LNCaP clone FGC (cell line): Measurements from ENCODE around the gene CLEC4M.

Experiments used
- DNase-seq: peaks from one replicate; pipeline ENCODE4 v3.0.0-alpha.2; 2011; ENCODE audit warnings: low read depth
- H3K4me3 ChIP-seq: 2 replicates; pipeline ENCODE4 v1.5.1; 2011; ENCODE audit warnings: mild to moderate bottlenecking, low read depth, low read length, control low read depth
- CTCF ChIP-seq: IDR thresholded peaks from 2 replicates; pipeline ENCODE4 v1.5.1; 2012; ENCODE audit warnings: mild to moderate bottlenecking; ENCODE audit not compliant: control insufficient read depth, insufficient read depth; ENCODE audit errors: extremely low read depth

Gene CLEC4M

DNA sequence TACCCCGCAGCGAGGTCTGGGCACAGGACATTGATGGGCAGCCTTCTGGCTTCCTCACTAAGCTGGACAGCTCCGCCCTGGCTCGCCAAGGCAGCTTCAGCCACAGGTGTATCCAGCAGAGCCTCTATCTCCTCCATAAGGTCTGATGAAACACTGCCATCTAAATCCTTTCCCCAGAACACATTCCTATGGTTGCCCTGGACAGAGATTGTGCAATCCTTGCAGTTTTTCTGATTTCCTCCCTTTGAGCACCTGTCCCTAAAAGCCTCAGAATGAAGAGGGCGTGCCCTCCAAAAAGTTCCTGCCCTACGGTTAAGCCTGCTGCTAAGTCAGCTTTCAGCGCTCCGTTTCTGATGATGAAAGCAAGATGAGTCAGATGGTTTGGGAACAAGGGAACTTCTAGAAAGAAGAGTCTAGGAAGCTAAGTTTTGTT lies 21.0 kb downstream of the CLEC4M start:
- no peak overlapping the region for H3K4me3 ChIP-seq
- TF ChIP-seq CTCF: no peak
- DNase-seq: no peak

GRCh38 chr19:7784856-7785255 lies 21.8 kb downstream of the CLEC4M start:
- no peak overlapping the region for H3K4me3 ChIP-seq
- DNase-seq: no peak
- no peak for TF ChIP-seq CTCF

GRCh38 chr19:7787141-7787540 lies 24.1 kb downstream of the CLEC4M start:
- H3K4me3 ChIP-seq: no peak overlapping the region
- no peak for TF ChIP-seq CTCF
- DNase-seq: no peak

DNA sequence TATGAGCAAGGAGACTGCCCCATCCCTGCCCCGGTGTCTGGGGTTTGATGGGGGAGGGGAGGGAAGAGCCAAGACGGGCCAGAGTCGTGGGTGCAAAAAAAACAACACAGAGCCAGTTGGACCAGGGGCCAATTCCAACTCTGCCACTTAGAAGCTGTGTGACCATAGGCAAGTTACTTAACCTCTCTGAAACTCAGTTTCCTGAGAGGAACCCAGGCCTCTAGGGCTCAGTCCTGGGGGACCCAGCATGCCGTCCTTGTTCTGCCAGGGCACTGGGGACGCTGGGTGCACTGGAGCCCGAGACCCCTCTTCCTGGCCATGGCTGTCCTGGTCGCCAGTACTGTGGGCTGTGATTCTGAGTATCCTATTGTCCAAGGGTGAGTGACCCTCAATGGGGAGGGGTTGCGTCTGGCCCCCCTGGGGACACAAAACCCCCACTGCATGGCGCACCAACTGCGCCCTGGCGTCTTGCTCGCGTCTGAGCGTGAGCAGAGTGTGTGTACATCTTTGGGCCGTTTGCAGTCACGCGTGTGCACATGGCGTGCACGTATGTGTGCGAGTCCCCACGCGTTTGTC lies 24.6 kb downstream of the CLEC4M start:
- TF ChIP-seq CTCF: no peak
- no peak overlapping the region for H3K4me3 ChIP-seq
- DNase-seq: no peak

GRCh38 chr19:7788178-7788932 lies 25.3 kb downstream of the CLEC4M start:
- H3K4me3 ChIP-seq: no peak overlapping the region
- TF ChIP-seq CTCF: no peak
- no peak for DNase-seq

- no peak for TF ChIP-seq CTCF
- no peak overlapping the region for H3K4me3 ChIP-seq
Measured at GRCh38 chr19:7788933-7789323, 25.9 kb downstream of the CLEC4M start.

DNA sequence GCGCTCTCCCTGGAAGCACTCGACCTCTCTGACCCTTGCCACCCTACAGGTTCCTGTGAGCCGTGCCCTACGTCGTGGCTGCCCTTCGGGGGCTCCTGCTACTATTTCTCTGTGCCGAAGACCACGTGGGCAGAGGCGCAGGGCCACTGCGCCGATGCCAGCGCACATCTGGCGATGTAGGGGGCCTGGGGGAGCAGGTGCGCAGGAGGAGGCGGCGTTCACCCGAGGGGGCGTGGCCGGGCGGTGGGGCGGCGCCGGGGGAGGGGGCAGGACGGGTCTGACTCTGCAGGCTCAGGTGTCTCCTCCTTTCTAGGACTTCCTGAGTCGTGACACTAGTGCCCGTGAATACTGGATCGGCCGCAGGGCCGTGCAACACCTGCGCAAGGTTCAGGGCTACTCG lies 26.4 kb downstream of the CLEC4M start:
- H3K4me3 ChIP-seq: no peak overlapping the region
- no peak for DNase-seq
- no peak for TF ChIP-seq CTCF

More at GRCh38 chr19:7788933-7789323, 25.9 kb downstream of the CLEC4M start:
- no peak for DNase-seq
